Activated CD4-positive, alpha-beta T cell treated with anti-CD3 and anti-CD28 coated beads, Interleukin-2, Interleukin-4, amounts not matched to agents 100 ng/mL and 50 ng/mL, durations not matched to agents 16 hours and 8 hours (primary cell): ENCODE results near the gene UNC13B.
"Not testable (repeated sequence)": the region's sequence is repeated elsewhere in the genome, so short reads cannot be mapped to it uniquely, and the experiment has no call there.

Source experiments
- DNase-seq: peaks from one replicate; pipeline ENCODE4 v3.0.0-alpha.2; 2020; ENCODE audit warnings: low spot score

UNC13B gene

GRCh38 chr9:35226651-35227050 lies 64.8 kb downstream of the UNC13B start:
- no peak for DNase-seq

DNA sequence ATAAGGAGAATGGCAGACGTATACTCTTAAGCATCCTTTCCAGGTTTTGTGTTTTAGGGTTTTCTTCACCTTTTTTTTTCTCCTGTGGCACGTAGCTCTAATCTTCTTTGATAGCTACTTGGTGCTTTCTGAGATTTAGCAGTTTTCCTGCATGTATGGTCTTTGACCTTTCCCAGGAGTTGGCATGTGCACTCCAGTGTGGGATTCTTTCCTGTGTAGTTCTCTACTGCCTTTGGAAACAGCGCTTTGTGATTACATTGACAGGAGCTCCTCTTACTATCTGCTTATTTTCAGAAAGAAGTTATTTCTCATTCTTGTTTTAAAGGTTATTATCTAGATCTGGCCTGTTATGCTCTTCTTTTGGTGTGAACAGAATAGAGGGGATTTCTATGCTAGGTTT lies 65.5 kb downstream of the UNC13B start:
- DNase-seq = no peak

GRCh38 chr9:35229066-35229778 lies 67.4 kb downstream of the UNC13B start:
- DNase-seq = no peak

DNA sequence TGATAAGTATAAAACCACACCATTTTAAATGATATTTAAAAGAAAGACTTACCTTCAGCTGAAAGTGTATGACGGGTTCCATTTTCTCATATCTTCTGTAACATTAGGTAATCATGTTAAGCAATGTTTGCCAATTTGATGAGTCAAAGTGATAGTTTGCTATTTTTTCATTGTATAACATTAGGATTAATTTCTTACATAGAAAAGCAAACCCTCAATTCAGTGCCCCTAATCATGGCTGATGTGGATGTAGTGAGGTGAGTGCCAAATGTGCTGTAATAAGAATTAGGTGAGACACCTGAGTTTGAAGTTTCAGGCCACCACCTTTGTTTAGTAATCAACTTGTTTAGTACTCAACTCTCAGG lies 68.0 kb downstream of the UNC13B start:
- no peak for DNase-seq

DNA sequence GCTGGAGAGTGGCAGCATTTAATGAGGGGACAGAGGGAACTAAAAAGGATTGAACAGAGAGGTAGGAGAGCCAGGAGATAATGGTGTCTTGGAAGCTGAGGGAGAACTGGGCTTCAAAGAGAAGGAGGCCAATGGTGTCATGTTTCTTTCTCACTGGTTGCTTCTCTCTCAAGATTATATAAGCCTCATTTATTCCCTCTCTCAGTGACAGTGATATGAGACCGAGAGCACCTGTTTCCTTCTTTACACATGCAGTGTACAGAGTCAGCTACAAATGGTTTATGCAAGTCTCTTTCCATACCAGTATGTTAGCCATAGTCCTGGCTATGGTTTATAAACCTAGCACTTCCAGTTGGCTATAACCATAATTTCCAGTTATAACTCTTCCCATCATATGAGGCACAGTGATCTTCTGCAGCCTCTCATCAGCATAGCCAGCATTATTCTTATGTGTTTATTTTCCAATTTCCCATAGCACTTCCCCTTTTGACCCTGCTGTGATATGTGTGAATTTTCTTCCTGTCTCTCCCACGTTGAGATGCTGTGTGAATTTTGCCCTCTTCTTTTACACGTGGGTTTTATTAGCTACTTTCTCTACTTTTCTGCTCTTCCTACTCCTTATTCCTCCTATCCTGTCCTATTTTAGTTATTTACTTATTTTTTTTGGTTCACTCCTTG lies 71.2 kb downstream of the UNC13B start:
- DNase-seq = no peak

DNA sequence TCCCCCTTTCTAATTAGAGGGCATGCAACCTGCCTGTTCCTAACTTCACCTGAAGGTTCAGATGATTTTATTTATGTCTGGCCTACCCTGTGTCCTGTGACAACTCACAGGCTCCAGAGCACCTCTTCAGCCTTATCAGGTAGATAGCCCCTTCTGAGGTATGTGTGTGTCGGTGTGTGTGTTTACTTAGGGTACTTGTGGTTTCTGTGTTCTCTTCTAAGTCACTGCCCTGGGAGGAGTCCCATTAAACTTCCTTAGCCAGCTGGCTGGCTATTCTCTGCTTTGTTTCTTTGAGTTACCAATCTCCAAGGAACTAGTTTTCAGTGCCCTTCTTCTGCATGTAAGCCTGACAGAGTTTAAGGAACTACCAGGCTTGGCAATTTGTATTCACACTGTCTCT lies 74.9 kb downstream of the UNC13B start:
- no peak for DNase-seq

- no peak for DNase-seq
These were observed 75.5 kb downstream of the UNC13B start for GRCh38 chr9:35237311-35237710.

DNA sequence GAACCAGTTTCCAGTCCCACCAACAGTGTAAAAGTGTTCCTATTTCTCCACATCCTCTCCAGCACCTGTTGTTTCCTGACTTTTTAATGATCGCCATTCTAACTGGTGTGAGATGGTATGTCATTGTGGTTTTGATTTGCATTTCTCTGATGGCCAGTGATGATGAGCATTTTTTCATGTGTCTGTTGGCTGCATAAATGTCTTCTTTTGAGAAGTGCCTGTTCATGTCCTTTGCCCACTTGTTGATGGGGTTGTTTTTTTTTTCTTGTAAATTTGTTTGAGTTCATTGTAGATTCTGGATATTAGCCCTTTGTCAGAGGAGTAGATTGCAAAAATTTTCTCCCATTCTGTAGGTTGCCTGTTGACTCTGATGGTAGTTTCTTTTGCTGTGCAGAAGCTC lies 84.1 kb downstream of the UNC13B start:
- not testable (repeated sequence) for DNase-seq

- DNase-seq = no peak
These were observed 91.3 kb downstream of the UNC13B start for GRCh38 chr9:35253075-35253474.

DNA sequence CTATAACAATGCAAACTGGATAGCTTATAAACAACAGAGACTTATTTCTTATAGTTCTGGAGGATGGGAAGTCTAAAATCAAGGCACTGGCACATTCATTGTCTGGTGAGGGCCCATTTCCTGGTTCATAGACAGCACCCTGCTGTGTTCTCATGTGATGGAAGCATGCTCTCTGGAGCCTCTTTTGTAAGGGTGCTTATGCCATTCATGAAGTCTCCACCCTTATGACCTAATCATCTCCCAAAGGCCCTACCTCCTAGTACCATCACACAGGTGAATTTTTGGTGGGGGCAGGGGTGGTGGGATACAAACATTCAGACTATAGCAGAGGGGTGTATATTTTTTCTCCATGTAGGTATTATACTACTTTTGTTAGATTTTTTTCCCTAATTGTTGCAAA lies 92.4 kb downstream of the UNC13B start:
- no peak for DNase-seq

DNA sequence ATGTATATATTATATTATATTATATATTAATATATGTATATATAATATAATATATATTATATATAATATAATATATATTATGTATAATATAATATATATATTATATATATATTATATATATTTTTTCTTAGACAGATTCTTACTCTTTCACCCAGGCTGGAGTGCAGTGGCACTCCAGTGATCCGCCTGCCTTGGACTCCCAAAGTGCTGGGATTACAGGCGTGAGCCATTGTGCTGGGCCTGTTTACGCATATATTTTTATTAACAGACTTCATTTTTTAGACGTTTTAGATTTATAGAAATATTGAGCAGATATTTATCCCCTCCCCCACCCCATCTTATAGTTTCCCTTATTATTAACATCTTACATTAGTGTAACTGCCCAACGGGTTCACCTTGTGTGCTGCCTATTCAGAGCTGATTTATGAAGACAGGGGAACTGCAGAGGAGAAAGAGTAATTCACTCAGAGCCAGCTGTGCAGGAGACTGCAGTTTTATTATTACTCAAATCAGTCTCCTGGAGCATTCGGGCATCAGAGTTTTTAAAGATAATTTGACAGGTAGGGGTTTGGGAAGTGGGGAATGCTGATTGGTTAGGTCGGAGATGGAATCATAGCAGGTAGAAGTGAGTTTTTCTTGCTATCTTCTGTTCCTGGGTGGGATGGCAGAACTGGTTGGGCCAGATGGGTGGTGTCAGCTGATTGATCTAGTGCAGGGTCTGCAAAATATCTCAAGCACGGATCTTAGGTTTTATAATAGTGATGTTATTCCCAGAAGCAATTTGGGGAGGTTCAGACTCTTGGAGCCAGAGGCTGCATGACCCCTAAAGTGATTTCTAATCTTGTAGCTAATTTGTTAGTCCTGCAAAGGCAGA lies 93.4 kb downstream of the UNC13B start:
- no peak for DNase-seq

DNA sequence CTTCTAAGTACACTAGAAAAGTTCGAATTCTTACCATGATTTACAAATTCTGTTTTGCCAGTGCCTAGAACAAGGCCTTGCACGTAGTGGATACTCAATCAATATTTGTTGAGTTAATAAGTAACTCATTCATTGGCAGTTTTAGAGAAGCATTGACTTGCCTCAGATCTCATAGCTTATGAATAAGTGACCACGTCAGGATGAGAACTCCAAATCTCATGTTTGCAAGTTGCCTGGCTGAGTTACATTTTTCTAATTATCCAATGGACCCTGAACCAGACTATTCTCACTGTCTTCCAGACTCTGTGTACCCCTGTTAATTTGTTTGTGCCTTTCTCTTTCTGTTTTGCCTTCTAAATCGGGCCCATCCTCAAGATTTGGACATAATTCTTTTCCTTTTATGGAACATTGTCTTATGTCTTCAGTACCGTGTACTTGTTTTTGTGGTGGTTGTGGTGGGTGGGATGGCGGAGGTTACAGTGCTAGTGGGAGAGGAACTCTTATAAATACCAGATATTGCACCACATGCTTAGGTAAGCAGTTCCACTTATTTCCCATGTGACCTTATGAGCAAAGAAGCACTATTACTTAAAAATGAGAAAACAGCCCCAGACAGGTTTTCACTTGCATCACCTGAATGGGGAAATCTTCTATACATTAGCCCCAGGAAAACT lies 96.3 kb downstream of the UNC13B start:
- no peak for DNase-seq

DNA sequence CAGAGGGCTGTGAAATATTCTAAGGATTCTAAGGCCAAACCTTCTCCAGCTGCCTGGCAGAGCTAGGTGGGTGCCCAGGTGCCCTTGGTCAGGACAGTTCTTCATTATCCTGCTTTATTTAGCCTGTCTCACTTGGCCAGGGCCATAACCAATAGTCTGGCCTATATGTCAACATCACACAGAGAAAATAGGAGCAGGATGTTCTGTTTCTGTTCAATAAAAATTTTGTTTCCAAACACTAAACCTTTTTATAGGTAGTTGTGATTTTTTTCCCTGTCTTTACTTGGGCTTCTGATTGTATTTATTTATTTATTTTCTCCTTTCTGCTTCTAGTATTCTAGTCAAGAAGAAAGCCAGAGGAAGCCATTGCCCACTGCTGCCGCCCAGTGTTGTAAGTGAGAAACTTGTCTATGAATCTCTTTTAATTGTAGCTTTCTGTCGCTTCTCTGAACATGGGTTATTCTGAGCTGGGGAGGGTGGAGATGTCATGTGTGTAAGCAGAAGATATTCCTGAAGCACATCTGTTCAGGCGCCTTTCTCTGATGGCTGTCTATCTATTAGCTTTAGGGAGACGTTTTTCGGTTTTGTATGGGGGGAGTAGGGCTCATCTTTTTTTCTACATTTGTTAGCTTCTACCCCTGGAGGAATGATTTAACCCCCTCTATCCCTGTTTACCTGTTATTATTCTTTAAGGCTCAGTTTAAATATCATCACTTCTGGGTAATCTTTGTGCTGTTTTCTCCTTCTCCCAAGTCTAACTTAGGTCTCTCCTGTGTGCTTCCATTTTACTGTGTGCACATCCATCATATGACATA lies 97.1 kb downstream of the UNC13B start:
- DNase-seq = no peak

GRCh38 chr9:35260186-35260585 lies 98.4 kb downstream of the UNC13B start:
- no peak for DNase-seq

GRCh38 chr9:35262064-35262463 lies 100.3 kb downstream of the UNC13B start:
- DNase-seq = no peak

- no peak for DNase-seq
These were observed 105.9 kb downstream of the UNC13B start for GRCh38 chr9:35267710-35268109.

GRCh38 chr9:35269919-35270318 lies 108.1 kb downstream of the UNC13B start:
- no peak for DNase-seq

GRCh38 chr9:35271637-35272036 lies 109.8 kb downstream of the UNC13B start:
- peak; percentile 25 for DNase-seq

- peak; percentile 25 for DNase-seq
These were observed 111.2 kb downstream of the UNC13B start for GRCh38 chr9:35272989-35273388.

DNA sequence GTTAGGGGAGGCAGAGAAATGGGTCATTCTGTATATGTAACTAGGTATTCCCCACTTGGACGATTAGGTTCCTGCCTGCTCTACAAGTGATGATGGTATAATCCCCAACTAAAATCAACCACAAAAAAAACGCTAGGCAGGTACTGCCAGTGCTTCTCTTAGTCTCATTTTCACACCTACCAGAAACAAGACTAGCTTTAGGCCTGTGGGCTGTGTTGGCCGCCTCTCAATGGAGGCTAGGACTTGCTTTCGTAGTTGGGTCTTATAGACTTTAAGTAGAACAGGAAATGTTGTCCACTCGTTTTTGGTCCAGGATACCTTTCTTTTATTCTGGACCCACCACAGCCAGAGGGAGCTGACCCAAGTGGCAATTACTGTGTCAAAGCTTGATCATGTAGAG lies 111.8 kb downstream of the UNC13B start:
- DNase-seq = peak; percentile 44

DNA sequence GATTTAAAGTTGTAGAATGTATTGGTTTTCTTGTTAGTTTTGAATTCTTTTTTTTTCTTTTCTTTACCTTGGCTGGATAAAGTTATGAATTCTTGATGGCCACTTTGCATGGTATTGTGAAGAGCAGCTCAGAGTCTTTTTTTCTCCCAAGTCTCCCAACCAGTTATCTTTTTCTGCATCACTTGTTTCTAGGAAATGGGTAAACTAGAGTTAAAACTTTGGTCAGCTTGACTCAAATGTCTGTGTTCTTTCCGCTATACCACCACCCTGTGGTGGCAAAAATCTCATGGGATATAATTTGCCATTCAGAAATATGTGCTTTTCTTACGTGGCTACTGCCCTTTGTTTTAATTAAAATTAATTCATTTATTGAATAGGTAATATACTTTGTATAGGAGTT lies 113.2 kb downstream of the UNC13B start:
- no peak for DNase-seq

DNA sequence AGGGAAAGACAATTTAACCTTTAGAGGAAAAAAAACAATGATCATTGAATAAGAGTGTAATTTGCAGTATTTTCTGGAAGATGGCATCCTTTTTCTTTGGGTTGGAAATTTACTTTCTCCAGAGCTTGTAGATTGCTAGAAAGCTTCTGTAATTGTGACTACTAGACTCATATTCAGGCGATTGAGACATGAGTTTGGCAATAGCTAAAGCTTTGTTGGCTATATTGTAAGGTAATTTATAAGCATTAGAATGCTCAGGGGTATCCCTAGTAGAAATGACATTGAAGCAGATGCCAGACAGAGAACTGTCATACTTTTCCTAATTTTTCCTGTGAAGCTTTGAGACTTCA lies 115.3 kb downstream of the UNC13B start:
- no peak for DNase-seq
